ENCODE results near the gene NOL12.

Gene NOL12

GRCh38 chr22:37664249-37665101 lies 21.7 kb upstream of the NOL12 start:
- ChIA-PET POLR2A (no interaction called here), CTCF (interaction anchor here (1.5 to 21.9 kb wide), 4 partner anchors 16 to 58 kb away, joined by 5 to 315 read pairs (median 128); partner anchors contain the start of genes LGALS1 and NOL12)
- TF ChIP-seq CTCF (IDR thresholded peaks at IDR 0.05; ENCODE audit: control extremely low read depth, extremely low read depth, low read depth, missing control alignments): no peak
- no peak for DNase-seq (ENCODE audit: extremely low spot score)

GRCh38 chr22:37665487-37665886 lies 20.7 kb upstream of the NOL12 start:
- no peak for DNase-seq (ENCODE audit: extremely low spot score)
- ChIA-PET CTCF (interaction anchor here (21.9 kb wide), 1 partner anchor 15 kb away, joined by 315 read pairs; the partner anchor contains the start of genes LGALS1 and NOL12), POLR2A (no interaction called here)
- no peak for TF ChIP-seq CTCF (IDR thresholded peaks at IDR 0.05; ENCODE audit: control extremely low read depth, extremely low read depth, low read depth, missing control alignments)

- TF ChIP-seq CTCF (IDR thresholded peaks at IDR 0.05; ENCODE audit: control extremely low read depth, extremely low read depth, low read depth, missing control alignments): no peak
- no peak for DNase-seq (ENCODE audit: extremely low spot score)
- CTCF ChIA-PET: interaction anchor here (1.0 to 21.9 kb wide), 5 partner anchors 9 to 33 kb away, joined by 3 to 315 read pairs (median 14); partner anchors contain the start of genes LGALS1, NOL12, PDXP and SH3BP1
- POLR2A ChIA-PET: interaction anchor here (1.2 kb wide), 1 partner anchor 8 kb away, joined by 4 read pairs; no protein-coding TSS in a partner anchor
Measured at GRCh38 chr22:37669586-37669985, 16.6 kb upstream of the NOL12 start.

GRCh38 chr22:37672206-37672919 lies 13.8 kb upstream of the NOL12 start:
- CTCF ChIA-PET: interaction anchor here (0.7 to 21.9 kb wide), 7 partner anchors 8 to 47 kb away, joined by 3 to 315 read pairs (median 14); partner anchors contain the start of genes LGALS1, NOL12, PDXP and SH3BP1

GRCh38 chr22:37672920-37673455 lies 13.2 kb upstream of the NOL12 start:
- TF ChIP-seq CTCF (IDR thresholded peaks at IDR 0.05; ENCODE audit: control extremely low read depth, extremely low read depth, low read depth, missing control alignments): no peak
- CTCF ChIA-PET: interaction anchor here (1.5 to 21.9 kb wide), 5 partner anchors 7 to 48 kb away, joined by 4 to 315 read pairs (median 298); partner anchors contain the start of genes LGALS1, NOL12, PDXP and SH3BP1
- POLR2A ChIA-PET: no interaction called here
- DNase-seq (ENCODE audit: extremely low spot score): no peak

More at GRCh38 chr22:37672206-37672919, 13.8 kb upstream of the NOL12 start:
- no peak for DNase-seq (ENCODE audit: extremely low spot score)
- TF ChIP-seq CTCF (IDR thresholded peaks at IDR 0.05; ENCODE audit: control extremely low read depth, extremely low read depth, low read depth, missing control alignments): no peak
- POLR2A ChIA-PET: interaction anchor here (0.6 to 1.3 kb wide), 3 partner anchors 14 to 266 kb away, joined by 3 to 5 read pairs (median 4); partner anchors contain the start of gene PDXP

- ChIA-PET POLR2A (interaction anchor here (4.4 kb wide), 1 partner anchor 15 kb away, joined by 39 read pairs; the partner anchor contains the start of gene PDXP), CTCF (interaction anchor here (13.8 to 21.9 kb wide), 3 partner anchors 6 to 32 kb away, joined by 298 to 315 read pairs (median 315); partner anchors contain the start of genes LGALS1, NOL12, PDXP and SH3BP1)
- no peak for TF ChIP-seq CTCF (IDR thresholded peaks at IDR 0.05; ENCODE audit: control extremely low read depth, extremely low read depth, low read depth, missing control alignments)
- no peak for DNase-seq (ENCODE audit: extremely low spot score)
Measured at GRCh38 chr22:37674248-37674647, 11.9 kb upstream of the NOL12 start.

All from GM10248 (cell line).